HG02588 (cell line): Measurements from ENCODE around the gene BMP5.

ENCODE experiments used
- ATAC-seq: cut with Tn5 transposase; IDR thresholded peaks from one replicate; pipeline ENCODE4 v1.9.1; 2021; ENCODE audit warnings: mild to moderate bottlenecking, moderate library complexity; ENCODE audit not compliant: unreplicated experiment

The BMP5 gene

GRCh38 chr6:55818482-55818881 lies 56.9 kb downstream of the BMP5 start:
- ATAC-seq: no peak

DNA sequence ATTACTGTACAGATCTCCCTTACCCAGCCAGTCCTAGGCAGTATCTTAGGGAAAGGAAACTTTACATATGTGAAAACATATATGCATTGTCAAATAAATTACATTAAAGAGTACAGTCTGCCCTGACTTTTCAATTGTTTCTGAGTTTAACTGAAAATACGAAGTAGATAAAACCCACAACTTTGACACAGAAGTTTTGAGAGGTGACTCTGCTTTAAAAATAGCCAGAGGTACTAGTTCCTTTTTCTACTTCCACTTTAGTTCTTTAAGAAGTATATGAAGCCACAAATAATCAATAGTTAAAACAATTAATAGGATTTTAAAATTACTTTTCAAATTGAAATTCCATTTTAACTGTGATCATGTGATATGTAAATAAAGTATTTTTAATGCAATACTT lies 62.9 kb downstream of the BMP5 start:
- ATAC-seq: no peak

GRCh38 chr6:55811074-55811473 lies 64.3 kb downstream of the BMP5 start:
- ATAC-seq: no peak

- no peak for ATAC-seq
Measured at GRCh38 chr6:55802259-55802658, 73.1 kb downstream of the BMP5 start.

DNA sequence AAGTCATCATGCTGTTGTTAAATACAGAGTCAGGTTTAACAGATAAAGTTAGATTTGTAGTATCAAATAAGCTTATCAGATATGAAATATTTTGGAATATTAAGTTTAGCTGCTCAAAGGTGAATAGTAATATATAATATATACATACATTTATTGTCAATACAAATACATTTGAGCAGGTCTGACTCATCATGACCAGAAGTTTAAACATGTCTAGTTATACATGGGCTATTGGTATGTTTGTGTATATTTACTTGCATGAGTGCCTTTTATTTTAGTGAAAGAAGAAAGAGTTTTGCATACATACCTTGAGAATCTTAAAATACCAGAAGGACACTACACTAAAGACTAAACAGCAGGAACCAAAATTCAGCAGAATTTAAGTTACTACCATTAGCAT lies 76.8 kb downstream of the BMP5 start:
- no peak for ATAC-seq

GRCh38 chr6:55794136-55794812 lies 81.1 kb downstream of the BMP5 start:
- ATAC-seq: no peak

DNA sequence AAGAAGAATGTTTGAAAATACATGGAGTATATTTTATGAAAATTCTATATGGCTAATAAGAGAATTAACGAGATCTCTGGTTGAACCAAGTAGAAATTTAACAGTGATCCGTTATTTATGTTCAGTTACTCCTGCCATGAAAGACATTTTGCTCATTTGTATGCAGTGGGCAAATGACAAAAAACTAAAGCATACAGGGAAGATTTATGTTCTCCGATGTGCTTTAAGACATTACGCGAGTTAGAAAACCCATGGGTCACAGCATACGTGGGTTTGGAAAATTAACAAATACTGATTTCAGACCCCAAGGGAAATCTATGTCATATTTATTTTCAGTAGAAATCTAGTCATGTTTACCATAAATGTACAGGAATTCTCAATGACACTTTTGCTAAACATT lies 90.1 kb downstream of the BMP5 start:
- no peak for ATAC-seq

DNA sequence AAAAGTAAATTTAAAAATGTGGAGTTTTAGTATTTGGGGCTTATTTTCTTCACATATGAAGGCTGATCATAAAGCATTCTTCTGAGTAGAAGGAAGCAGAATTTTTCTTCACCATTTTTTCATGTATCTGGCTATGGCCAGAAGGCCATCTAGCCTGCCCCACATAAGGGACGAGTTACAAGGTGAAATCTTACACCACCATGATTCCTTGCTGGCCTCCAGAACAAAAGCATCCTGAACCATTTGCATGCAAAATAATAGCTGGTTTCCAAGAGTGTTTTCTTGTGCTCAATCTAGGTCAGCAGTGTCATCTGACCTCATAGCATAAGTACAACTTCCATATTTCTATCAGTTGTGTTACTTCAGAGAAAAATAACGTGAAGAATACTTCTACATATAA lies 93.1 kb downstream of the BMP5 start:
- ATAC-seq: no peak

DNA sequence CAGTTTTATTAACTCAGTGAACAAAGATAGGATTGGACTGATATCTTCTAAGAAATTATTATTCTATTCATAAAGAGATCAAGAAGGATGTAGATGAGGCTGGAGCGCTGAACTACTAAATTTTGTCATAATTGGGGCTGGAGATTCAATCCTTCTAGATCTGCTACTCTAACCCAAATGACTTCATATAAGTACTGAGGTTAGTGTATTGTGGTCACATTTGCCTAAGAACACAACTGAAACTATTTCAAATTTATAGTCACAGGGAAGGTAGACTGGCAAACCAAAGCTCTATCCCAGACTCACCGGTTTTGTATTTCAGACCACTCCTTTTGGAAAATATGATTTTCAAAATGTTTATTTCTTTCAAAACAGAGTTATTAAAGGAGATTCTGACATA lies 96.7 kb downstream of the BMP5 start:
- peak; percentile 68 for ATAC-seq

DNA sequence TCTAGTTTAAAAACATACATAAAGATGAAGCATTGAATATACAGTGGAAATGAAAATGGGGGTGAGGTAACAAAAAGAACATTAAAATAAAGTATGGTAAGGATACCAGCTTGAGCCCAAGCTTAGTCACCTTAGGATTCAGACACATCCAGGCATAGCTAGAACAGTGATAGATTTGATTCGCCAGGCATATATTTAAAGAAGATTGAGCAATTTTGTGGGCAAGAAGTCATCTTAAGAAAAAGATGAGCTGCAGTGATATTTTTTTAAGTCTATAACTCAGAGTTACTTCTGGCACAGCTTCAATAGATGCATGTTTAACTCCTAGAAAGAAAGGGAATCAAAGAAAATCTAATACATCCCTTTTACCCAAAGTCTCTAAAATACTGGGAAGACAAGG lies 97.9 kb downstream of the BMP5 start:
- ATAC-seq: no peak

- ATAC-seq: no peak
Measured at GRCh38 chr6:55776113-55776512, 99.3 kb downstream of the BMP5 start.

DNA sequence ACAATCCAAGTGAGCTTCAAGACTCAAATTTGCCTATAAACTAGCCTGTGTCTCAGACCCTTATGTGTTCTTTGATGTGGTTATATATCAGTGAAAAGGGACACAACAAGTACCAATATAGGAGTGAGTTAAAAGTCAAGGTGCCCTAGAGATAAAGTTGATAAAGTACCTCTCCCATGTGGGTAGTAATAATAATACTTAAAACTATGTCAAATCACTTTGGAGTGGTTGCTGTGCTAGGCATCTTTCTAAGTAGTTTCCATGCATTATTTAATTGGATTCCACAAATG lies 100.4 kb downstream of the BMP5 start:
- ATAC-seq: no peak

GRCh38 chr6:55774286-55775028 lies 100.9 kb downstream of the BMP5 start:
- ATAC-seq: no peak

GRCh38 chr6:55773620-55774216 lies 101.7 kb downstream of the BMP5 start:
- no peak for ATAC-seq

- no peak for ATAC-seq
Measured at GRCh38 chr6:55772730-55773129, 102.7 kb downstream of the BMP5 start.

GRCh38 chr6:55759536-55759935 lies 115.9 kb downstream of the BMP5 start:
- no peak for ATAC-seq

DNA sequence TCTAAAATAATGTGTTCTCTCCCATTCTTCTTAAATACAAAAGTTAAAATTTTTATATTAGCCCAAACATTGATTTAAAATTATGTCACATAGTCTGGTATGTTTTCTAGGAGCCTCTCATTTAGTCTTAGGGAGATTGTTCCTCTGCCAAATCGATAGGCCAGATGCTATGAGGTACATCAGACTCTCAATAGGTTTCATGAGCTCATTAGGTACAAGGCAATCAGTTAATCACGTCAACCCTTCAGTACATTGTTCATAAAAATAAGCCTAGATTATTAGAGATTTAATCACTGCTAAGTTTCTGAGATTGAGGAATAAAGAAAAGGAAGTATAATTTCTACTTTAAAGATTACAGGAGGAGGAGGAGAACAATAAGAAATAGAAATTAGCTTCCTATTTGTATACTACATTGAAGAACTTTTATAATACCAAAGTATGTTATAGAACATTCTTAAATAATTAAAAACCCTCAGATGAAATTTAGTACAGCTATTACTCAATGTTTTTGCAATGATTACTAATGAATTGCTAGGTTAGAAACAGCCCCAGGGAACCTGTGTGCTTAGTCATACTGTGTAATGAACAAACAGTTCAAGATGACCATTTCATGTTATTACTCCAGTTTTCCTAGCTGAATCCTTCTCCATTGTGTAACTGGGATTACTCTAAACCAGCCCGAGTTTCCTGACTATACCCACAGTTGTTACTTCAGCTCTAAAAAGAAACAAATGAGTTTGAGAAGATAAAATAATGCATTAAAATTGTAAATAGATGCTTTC lies 117.0 kb downstream of the BMP5 start:
- ATAC-seq: no peak

GRCh38 chr6:55756531-55757031 lies 118.8 kb downstream of the BMP5 start:
- ATAC-seq: no peak

- ATAC-seq: no peak
Measured at GRCh38 chr6:55748880-55749279, 126.5 kb downstream of the BMP5 start.

DNA sequence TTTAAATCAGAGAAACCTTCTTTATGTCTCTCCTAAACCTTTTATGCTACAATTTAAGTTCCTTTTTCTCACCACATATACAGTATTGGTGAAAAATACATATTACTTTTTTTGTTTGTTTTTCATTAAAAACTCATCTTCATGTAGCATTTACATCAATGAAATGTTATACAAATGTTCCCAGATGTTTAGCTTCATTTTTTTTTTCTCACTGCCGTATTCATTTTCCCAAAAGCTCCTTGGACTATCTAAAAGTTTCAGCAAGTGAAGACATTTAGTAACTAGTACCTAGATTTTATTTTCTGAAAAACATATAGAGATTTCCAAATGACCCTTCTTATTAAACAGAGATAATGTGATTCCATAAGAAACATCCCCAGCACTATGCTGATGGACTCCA lies 128.9 kb downstream of the BMP5 start:
- no peak for ATAC-seq

GRCh38 chr6:55734256-55734655 lies 141.1 kb downstream of the BMP5 start:
- no peak for ATAC-seq

DNA sequence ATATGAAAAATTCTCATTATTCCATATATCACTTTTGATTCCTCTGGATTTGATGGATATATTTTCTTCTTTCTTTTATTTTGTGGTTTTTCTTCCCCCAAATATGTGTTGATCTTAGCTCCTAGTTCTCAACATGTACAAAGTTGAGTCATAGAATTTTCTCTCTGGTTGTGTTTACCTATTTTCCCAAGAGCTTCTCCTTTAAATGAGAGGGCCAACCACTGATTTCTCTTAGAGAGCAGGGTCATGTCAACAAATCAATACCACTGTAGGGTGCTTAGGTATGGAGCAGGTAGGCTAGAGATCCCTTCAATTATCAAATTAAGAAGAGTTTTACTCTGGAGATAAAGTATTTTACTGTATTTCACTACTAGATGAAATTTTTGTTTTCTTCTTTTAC lies 145.7 kb downstream of the BMP5 start:
- no peak for ATAC-seq
